ENCODE results near the gene SEC22C. TPM values are rescaled to one million over a fixed set of nuclear protein-coding genes. Genes with fewer than 3 reads are reported as not detected.

SEC22C gene
- total RNA-seq, 1 donor from 2014 or later: 48.6 TPM

DNA sequence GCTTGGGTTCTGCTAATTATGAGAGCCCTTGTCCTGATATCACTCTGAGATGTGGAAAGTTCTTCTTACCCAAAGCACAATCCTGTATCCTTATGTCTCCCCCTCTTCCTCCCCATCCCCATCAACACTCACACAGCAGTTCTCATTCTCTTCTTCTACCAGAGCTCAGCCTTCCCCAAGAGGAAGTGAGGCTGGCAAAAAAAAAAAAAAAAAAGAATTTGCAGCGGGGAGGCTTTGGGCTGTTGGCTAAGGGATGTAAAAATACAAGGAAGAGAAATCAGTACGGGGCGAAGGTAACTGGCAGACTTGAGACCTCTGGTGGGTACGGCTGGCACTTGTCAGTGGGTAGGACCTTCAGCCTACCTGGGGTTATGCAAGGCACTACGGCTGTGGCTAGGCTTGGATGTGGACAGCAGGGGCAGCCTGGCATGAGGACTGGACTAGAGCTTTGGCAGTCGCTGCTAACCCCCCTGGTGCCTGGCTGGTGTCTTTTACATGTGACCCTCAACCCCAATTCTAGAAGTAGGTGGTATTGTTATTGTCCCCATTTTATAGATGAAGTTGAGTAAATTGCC is 73.9 kb downstream of the SEC22C start:
- Histone ChIP-seq H3K27me3 (peaks cover 12% of the 10 kb centered on the region), H3K27ac (no peak overlapping the region), H3K4me2 (no peak overlapping the region), H3K4me3 (no peak overlapping the region), H3F3A (ENCODE audit: low read depth) (no peaks in the 10 kb centered on the region), H3K36me3 (no peaks in the 10 kb centered on the region), H3K4me1 (no peaks in the 10 kb centered on the region), H3K9me3 (ENCODE audit: low read depth) (no peaks in the 10 kb centered on the region), H3K9ac (no peak overlapping the region), H2AFZ (replicated peaks) (no peak overlapping the region), H4K20me1 (ENCODE audit: low read depth) (peaks cover 4% of the 10 kb centered on the region), H3K79me2 (ENCODE audit: low read depth) (no peaks in the 10 kb centered on the region)
- Mint-ChIP-seq H3K4me1 (peaks cover 3% of the 10 kb centered on the region), H3K4me3 (no peak overlapping the region), H3K9me3 (peaks cover 2% of the 10 kb centered on the region), H3K27ac (no peak overlapping the region), H3K36me3 (no peaks in the 10 kb centered on the region), H3K27me3 (ENCODE audit: insufficient read depth, low read depth) (peaks cover 21% of the 10 kb centered on the region)
- TF ChIP-seq, protein P1, sequence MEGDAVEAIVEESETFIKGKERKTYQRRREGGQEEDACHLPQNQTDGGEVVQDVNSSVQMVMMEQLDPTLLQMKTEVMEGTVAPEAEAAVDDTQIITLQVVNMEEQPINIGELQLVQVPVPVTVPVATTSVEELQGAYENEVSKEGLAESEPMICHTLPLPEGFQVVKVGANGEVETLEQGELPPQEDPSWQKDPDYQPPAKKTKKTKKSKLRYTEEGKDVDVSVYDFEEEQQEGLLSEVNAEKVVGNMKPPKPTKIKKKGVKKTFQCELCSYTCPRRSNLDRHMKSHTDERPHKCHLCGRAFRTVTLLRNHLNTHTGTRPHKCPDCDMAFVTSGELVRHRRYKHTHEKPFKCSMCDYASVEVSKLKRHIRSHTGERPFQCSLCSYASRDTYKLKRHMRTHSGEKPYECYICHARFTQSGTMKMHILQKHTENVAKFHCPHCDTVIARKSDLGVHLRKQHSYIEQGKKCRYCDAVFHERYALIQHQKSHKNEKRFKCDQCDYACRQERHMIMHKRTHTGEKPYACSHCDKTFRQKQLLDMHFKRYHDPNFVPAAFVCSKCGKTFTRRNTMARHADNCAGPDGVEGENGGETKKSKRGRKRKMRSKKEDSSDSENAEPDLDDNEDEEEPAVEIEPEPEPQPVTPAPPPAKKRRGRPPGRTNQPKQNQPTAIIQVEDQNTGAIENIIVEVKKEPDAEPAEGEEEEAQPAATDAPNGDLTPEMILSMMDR (IDR thresholded peaks at IDR 0.05): no peak
- TF ChIP-seq EZH2 (IDR thresholded peaks at IDR 0.05): no peak
- TF ChIP-seq EZH2phosphoT487 (IDR thresholded peaks at IDR 0.05): no peak
- DNase-seq (ENCODE audit: low spot score): no peak

DNA sequence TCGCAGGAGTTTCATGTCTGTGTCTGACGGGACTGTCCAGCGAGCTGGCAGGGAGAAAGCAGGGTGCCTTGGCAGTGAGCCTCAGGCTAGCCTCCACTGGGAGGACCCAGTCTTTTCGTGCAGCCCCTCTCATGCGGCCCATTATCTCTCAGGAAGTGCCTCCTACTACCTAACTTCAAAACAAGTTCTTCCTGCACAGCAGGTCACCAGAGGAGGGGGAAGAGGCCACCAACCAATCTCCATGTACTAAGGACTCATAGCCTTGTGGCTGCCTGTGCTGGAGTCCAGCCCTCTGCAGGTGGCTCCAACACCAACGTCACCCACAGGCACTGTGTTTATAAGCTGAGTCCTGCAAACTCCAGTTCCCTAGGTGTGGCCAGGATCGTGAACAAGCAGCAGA is 74.5 kb downstream of the SEC22C start:
- no peak overlapping the region for H3K4me3 Mint-ChIP-seq
- H3K4me1 Mint-ChIP-seq: peaks cover 4% of the 10 kb centered on the region
- peaks cover 2% of the 10 kb centered on the region for H3K9me3 Mint-ChIP-seq
- Histone ChIP-seq H4K20me1 (ENCODE audit: low read depth) (peaks cover 4% of the 10 kb centered on the region), H3F3A (ENCODE audit: low read depth) (no peaks in the 10 kb centered on the region), H3K79me2 (ENCODE audit: low read depth) (no peaks in the 10 kb centered on the region), H3K4me1 (no peaks in the 10 kb centered on the region), H3K36me3 (no peaks in the 10 kb centered on the region), H3K27me3 (peaks cover 18% of the 10 kb centered on the region), H3K4me3 (no peak overlapping the region), H3K9me3 (ENCODE audit: low read depth) (no peaks in the 10 kb centered on the region), H3K4me2 (no peak overlapping the region), H3K27ac (no peak overlapping the region), H2AFZ (replicated peaks) (no peak overlapping the region), H3K9ac (no peak overlapping the region)
- no peaks in the 10 kb centered on the region for H3K36me3 Mint-ChIP-seq
- H3K27me3 Mint-ChIP-seq (ENCODE audit: insufficient read depth, low read depth): peaks cover 22% of the 10 kb centered on the region
- no peak overlapping the region for H3K27ac Mint-ChIP-seq
- DNase-seq (ENCODE audit: low spot score): no peak
- TF ChIP-seq EZH2phosphoT487 (IDR thresholded peaks at IDR 0.05) (no peak), EZH2 (IDR thresholded peaks at IDR 0.05) (no peak)
- TF ChIP-seq, protein P1 (IDR thresholded peaks at IDR 0.05): no peak

DNA sequence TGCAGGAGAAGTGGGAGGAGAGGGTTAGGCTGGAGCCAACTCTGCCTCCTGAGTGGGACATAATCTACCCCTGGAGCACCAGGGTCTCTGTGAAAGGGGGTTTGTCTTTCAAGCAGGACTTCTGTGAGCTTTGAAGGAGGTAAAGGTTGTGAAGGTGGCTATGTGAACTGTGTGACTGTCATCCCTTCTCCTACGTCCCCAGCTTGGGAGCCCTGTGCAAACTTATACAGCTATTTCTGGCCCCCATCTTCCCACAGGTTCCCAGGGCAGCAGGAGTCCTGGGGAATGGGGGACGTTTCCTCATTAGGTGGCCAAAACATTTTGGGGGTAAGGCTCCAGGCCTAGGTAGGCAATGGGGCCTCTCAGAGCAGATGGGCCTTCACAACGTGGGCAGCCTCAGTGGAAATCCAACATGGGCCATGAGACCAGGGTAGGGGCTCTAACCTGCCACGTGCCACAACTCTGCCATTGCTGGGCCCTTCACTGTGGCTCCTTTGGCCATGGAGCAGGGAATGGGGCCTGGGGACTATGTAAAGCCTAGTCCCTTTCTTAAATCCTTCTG is 75.8 kb downstream of the SEC22C start:
- peaks cover 31% of the 10 kb centered on the region for H3K27me3 ChIP-seq
- no peaks in the 10 kb centered on the region for H3K9me3 ChIP-seq (ENCODE audit: low read depth)
- H3K27ac Mint-ChIP-seq: no peak overlapping the region
- H3K79me2 ChIP-seq (ENCODE audit: low read depth): no peaks in the 10 kb centered on the region
- H3K27ac ChIP-seq: no peak overlapping the region
- peaks cover 11% of the 10 kb centered on the region for H3K4me1 Mint-ChIP-seq
- H3K36me3 Mint-ChIP-seq: no peaks in the 10 kb centered on the region
- H3K4me3 ChIP-seq: no peak overlapping the region
- H4K20me1 ChIP-seq (ENCODE audit: low read depth): peaks cover 4% of the 10 kb centered on the region
- no peak overlapping the region for H3K4me3 Mint-ChIP-seq
- no peak overlapping the region for H2AFZ ChIP-seq (replicated peaks)
- H3K36me3 ChIP-seq: no peaks in the 10 kb centered on the region
- H3K4me1 ChIP-seq: no peaks in the 10 kb centered on the region
- no peak overlapping the region for H3K4me2 ChIP-seq
- H3K9me3 Mint-ChIP-seq: peaks cover 2% of the 10 kb centered on the region
- no peak overlapping the region for H3K9ac ChIP-seq
- no peak for DNase-seq (ENCODE audit: low spot score)
- H3F3A ChIP-seq (ENCODE audit: low read depth): peaks cover 6% of the 10 kb centered on the region
- TF ChIP-seq EZH2phosphoT487 (IDR thresholded peaks at IDR 0.05) (no peak), EZH2 (IDR thresholded peaks at IDR 0.05) (no peak)
- TF ChIP-seq, protein P1 (IDR thresholded peaks at IDR 0.05): no peak
- H3K27me3 Mint-ChIP-seq (ENCODE audit: insufficient read depth, low read depth): peaks cover 34% of the 10 kb centered on the region

All from neural progenitor cell (in vitro differentiated cells).